HG02970 (cell line): ENCODE results near the gene TP53I11.

Experiments used
- ATAC-seq: cut with Tn5 transposase; IDR thresholded peaks from one replicate; pipeline ENCODE4 v1.9.1; 2021; ENCODE audit warnings: mild to moderate bottlenecking, moderate library complexity, moderate number of reproducible peaks; ENCODE audit not compliant: unreplicated experiment, low FRiP score

The TP53I11 gene, protein sequence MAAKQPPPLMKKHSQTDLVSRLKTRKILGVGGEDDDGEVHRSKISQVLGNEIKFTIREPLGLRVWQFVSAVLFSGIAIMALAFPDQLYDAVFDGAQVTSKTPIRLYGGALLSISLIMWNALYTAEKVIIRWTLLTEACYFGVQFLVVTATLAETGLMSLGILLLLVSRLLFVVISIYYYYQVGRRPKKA

DNA sequence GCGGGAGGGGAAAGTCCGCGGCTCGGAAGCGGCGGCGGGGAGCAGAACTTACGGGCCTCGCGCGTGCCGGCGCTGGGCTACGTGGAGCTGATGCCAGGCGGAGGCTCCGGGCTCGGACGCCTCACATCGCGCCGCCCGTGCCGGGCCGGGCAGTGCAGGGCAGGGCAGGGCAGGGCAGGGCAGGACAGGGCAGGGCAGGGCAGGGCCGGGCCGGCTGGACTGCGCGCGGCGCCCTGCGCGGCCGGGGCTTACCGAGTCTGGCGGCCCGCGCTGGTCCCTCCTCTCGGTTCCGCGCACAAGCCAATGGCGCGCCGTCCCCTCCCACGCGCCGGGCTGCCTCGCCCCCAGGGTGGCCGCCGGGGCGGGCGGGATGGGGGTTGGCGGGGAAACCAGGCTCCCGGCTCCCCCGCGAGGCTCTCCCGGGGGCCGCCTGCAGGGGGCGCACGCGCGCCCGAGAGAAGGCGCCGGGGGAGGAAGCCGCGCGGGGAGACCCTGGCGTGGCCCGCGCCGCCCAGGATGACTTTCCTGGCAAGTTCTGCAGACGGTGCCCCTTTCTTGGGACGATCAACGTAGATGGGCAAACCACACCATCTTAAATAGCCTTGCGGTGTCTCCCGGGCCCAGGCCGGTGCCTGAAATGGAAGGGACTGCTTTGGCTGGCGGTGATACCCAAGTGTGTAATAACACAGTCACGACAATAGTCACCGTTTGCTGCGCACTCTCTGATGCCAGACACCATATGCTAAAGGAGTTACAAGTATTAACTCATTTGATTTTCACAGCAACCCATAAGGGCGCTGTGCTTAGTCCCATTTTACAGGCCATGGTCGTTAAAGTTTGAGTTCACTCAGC lies at the start of gene TP53I11:
Gene TP53I11, minus strand, starts transcription at position 259 of the 852 bp plus-strand sequence. CDS start 12,548 bp downstream, outside the sequence.
- no peak for ATAC-seq

DNA sequence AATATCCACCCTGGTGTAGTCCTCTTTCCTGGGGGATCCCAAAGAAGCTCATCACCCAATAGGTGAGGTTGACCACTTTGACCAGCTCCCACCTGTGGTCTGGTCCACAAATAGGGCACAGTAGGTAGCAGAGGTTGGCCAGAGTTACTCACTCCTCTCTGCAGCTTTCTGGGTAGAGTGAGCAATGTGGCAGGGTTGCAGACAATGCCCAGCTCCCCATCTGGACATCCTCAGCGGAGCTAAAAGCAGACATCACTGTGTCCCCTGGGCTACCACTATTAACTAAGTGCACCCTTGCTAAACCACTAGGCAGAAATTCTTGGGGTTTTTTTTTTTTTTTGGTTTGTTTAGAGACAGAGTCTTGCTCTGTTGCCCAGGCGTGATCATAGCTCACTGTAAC lies 48.4 kb upstream of the TP53I11 start:
- ATAC-seq: no peak

DNA sequence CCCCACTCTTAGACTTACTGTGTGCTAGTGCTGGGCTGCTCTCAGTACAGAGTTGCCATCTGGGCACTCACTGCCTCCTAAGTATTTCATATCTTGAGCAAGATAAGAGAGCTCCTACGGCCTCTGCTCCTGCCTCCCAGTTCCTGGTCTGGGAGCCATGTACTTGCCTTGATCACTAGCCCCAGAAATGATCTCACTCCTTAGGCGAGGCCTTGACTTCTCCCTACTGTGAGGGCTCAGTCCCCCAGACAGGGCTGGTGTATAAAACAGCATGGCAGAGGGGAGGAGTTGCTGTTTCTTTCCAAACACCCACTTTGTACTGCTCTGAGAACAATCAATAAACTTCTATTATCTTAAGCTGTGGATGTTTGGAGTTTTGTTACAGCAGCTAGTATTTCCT lies 47.4 kb upstream of the TP53I11 start:
- no peak for ATAC-seq

DNA sequence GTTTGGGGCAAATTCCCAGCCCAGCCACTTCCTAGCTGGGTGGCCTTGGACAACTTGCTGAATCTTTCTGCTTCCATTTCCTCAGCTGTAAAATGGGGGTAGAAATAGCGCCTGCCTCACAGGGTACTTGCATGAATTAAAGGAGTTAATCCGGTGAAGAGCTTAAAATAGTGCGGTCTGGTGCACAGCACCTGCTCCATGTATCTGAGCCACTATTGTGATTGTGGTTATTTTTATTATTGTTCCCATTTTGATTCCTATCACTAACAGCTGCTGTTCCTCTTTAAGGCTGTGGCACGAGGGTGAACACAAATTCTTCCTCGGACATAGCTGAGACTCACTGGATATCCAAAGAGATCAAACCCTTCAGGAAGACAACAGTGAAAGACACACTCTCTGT lies 46.9 kb upstream of the TP53I11 start:
- ATAC-seq: no peak

DNA sequence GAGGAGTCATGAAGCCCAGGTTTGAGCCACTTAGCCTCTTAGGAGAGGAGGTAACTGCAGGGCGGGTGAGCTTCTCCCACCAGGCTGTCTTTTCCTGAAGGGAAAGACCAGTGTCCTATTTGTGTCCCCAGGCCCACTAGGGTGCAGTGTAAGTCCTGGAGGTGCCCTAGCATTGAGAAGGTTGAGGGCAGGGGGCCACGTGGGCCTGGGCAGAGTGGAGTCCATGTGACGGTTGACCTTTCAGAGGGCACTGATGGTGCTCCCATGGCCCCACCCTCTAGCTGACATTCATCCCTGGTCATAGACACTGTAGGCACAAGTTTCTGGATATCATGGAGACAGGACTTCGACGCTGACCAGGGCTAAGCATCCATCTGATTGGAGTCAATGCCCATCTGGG lies 44.1 kb upstream of the TP53I11 start:
- ATAC-seq: no peak

DNA sequence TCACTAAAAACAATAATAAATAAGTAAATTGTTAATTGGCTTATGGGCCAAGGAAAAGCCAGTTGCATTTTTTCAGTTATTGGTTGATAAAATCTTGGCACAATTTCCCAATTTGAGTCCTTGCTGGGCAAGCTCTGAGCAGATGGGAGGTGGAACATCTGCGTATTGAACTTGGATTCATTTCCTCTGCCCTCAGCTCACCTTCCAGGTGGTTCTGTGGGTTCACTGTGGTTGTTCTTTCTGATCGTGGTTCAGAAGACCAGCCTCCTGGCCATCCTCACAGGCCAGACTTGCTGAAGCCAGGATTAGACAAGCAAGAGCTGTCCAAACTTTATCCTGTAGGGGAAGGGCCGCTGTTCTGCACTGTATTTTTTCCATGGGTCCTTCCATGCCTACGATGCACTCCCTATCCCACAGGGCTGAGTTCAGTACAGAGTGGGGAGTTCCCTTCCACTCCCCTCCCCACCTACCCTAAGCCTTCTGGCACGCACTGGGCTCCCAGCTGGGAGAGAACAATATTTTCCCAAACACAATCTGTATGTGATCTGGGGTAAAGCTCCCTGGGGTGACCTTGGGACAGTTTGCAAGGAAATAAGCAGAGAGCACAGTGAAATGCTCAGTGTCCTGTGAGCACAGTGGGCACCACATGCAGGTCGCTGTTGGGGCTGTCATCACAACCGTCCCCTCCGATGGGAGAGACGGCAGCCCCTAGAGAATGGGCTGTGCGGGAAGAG lies 43.5 kb upstream of the TP53I11 start:
- no peak for ATAC-seq

DNA sequence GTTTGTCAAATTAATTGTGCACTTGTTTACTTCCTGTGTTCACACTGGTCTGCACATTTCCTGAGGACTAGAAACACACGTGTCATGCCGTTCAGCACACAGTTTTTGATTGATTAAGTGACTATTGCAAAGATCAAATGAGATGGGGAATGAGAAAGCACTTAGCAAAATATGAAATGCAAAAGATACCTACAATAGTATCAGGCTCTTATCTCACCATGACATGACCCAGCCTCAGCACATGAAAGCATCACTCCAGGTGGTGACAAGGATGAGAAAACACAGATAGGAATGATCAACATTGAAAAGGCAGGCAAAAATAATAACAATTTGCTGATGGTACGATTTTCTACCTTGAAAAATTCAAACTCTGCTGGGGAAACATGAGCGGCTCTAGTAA lies 42.1 kb upstream of the TP53I11 start:
- no peak for ATAC-seq

DNA sequence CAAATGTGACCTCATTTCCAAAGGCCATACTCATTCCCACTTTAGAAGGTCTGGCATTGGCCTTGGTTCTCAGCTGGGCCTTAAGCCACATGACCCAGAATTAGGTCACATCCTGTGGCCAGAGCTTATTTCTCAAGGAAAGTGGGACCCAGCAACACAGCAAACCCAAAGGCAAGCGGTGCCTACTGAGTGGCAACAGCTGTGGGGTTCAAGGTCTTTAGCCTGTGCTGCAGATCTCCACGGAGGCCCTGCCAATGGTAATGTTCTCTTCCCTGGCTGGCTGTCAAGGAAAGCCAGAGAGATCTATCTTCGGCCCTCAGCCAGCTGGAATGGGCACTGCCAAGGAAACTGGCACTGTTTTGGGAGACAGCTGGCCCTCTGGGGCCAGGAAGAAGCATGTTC lies 41.5 kb upstream of the TP53I11 start:
- no peak for ATAC-seq

DNA sequence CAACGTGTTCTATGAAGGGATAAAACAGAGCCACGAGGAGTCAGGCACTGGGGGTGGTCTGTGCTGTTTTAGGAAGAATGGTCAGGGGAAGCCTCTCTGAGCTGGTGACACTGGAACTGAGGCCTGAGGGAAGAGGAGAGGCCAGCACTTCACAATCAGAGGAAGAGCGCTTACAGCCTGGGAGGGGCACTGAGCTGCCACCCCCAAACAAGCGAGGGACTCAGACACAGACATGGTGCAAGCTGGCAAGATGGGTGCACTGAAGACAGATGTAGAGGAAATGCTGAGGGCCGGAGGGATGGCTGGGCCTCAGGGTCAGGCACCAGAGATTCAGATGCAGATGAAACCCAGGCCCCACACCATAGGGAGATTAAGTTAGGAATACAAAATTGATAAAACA lies 40.0 kb upstream of the TP53I11 start:
- ATAC-seq: no peak

DNA sequence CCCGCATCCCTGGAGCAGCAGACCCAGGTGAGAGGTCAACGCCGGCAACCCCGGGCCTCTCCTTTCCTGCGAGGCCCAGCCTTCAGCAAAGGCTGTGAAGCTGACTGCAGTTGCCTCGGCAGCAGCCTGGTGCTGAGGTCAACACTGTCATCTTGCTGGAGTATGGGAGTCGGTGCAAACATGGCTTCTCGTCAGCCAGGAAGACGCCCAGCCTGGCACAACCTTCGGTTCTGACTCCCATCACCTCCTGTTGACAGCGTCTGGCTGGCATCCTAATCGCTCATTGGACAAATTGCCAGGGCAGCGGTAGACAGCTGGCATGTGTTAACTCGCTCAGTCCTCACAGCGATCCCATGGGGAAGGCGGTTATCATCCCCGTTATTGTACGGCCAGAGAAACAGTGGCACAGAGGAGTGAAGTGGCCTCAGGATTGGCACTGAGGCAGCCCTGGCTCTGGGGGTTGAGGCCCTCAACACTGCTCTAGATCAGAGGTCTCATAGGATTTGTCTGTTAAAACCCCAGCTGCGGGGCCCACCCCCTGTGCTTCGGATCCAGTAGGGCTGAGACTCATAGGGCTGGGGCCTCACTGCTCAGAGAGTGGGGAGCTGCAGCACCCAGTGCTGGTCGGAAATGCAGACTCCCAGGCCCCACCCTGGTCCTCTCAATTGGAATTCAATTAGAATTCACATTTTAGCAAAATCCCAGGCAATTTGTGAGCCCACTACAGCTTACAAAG lies 39.3 kb upstream of the TP53I11 start:
- ATAC-seq: no peak

DNA sequence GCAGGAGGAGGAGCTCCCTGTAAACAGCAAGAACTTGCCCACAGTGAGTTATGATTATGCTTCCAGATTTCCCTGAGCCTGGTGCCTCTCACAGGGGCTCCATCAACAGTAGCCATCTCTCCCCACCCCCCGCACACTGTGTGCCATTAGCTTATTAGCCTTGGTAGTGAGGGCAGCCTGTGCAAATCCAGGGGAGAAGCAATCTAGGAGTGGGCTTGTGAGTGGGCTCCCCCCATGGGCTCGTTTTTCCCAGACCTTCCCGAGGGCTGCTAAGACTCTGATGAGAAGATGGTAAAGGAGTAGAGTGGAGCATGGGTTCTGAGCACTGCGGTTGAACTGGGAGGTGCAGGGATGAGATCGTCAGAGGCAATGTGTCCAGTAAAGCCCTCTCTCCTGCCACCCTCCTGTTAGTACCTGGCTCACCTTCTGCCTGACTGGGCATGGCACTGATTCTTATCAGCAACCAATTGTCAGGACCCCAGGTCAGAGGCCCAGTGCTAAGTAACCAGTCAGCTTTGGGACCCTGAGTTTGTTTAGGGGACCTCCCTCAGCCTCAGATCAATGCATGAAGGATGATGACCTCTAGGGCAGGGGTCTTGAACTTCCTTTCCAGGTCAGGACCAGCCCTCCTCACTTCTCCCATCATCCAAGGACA lies 38.4 kb upstream of the TP53I11 start:
- ATAC-seq: no peak

DNA sequence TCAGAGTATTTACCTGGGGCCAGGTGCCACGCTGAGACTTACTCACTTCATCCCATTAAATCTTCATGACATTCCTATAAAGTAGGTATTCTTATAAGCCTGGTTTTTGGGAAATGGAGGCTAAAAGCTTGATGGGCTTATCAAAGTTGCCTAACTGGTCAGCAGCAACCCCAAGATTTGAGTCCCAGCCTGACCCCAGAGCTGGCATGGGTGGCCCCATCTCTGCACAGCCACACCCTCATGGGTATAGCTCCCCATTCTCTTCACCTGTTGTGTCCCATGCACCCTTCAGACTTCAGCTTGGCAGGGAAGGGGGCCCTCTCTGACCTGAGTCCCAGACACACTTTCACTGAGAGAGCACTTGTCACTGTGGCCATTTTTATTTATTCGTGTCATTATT lies 37.4 kb upstream of the TP53I11 start:
- no peak for ATAC-seq

DNA sequence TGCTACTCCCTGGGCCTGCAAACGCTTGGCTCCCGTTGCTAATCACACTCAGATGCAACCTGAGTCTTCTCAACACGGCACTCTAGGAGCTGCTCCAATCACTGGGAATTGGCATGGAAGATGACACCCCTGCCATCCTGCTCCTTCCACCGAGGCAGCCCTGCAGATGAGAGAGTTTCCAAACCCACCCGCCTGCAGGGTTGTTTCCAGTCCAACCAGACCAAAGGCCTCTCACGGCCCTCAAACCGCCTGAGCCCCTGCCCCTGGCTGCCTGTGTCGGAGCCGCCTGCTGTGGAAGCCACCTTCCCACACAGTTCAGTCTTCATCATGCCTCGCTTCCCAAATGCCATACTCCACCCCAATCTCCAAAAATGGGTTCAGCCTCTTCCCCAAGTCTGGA lies 36.8 kb upstream of the TP53I11 start:
- no peak for ATAC-seq

DNA sequence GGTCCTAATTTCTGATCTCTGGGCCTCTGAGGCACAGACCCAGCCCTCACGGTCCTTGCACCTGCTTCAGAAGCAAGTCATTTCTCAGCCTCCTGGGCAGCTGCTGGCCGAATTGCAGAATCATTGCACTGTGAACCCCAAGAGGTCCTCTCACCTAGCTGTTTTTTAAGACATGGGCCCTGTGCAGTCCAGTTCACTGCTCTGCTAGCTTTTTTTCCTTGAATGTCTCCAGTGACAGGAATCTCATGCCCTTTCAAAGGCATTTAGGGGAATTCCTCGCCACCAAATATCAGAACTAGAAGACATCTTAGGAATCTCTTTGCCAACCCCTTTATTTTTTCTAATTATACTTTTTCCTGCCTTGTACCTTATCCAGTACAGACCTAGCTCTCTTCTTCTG lies 35.6 kb upstream of the TP53I11 start:
- no peak for ATAC-seq

DNA sequence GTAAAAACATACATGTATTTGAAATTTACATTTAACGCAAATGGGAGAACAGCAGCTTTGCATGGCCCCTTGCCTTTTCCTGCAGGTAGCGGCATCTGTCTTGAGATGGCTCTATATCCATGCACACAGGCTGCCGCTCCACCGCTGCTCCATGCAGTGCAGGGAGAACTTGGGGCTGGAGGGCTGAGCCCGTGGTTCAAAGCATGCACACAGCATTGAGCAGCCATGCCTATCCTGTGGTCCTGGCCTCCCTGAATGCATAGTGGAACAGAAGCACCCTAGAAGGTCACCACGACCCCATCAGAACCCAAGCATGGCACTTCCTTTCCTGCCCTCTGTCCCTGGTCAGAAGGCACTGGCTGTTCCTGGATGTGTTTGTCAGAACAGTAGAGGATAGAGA lies 35.0 kb upstream of the TP53I11 start:
- ATAC-seq: no peak

DNA sequence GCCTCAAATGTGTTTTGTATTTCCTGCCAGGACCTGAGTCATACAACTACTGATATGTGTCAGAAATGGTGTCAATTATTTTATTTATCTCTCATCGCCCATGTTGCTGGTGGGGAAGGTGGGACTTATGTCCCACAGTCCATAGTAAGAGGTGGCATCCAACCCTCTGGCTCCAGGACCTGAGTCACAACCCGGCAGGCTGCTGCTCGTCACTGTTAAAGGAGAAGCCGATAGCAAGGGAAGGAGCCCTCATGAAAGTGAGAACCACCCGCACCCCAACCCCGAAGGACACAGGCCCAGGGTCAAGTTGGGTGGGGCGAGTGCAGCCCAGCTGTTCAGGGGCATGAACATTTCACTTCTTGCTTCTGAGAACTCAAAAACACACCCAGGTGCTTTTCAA lies 33.1 kb upstream of the TP53I11 start:
- no peak for ATAC-seq

DNA sequence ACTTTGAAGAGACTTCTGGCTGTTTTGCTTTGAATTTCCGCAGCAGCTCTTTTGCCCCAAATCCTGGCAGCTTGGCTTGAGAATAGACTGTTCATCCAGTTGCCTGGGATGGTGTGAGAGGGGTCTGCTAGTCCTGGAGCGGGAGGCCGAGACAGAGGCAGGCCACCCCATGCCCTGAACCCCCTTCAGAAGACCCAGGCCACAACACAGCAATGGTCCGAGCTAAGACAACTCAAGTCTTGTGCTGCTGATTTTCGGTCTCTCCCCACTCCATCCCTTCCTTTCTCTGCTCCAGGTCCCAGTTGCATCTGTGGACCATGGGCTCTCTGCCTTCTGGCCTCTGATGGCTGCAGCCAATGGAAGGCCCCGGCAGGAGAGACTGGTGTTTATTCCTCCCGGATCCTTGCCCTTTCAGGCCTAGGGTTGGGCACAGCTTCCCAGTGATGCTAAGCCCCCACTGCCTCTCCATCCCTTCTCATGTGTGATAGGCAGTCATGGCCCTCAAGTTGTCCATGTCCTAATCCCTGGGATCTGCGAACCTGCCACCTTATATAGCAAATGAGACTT lies 31.9 kb upstream of the TP53I11 start:
- no peak for ATAC-seq

DNA sequence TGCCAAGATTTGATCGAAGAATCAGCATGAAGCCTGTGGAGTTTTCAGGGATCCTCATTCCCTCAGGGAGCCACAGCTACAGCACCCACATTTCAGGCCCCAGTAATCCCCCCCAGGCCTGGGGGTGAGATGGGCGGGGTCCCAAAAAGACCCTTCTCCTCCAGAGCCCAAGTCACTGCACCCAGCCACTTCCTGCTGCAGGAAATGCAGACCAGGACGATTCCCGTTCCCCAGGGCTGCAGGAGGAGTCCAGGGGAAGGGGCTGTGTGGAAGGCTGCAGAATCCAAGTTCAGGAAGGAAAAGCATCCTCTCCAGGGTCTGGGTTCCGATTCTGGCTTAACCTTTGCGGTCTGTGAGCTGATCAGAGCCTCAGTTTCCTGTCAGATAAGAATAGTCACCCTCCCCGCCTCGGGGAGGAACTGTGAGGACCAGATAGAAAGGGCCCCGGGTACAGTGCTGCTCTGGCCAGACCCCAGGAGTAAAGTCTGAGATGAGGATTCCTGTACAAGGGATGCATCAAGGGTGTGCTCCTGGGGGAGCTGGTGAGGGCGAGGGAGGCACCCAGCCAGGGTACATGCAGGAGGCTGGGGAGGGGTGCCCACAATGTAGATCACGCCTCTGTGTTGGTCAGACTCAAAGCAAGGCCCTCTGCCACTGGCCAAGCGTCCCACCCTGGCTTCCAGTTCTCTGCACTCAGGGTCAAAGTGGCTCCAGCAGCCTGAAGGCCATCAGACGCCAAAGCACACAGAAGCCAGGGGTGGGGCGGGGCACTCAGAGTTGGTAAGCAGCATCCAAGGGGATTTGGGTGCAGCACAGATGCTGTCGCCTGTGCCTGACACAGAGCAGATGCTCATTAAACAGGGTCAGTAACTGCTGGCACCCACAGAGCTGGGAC lies 30.1 kb upstream of the TP53I11 start:
- ATAC-seq: no peak
